GM12874 (cell line): Measurements from ENCODE around the gene KRT74.

Source experiments
- CTCF ChIP-seq: IDR thresholded peaks from 2 replicates; pipeline ENCODE4 v1.5.1; 2011; ENCODE audit warnings: low read depth, mild to moderate bottlenecking, control low read depth, low read length, moderate library complexity; ENCODE audit not compliant: insufficient read depth

The KRT74 gene

GRCh38 chr12:52601671-52602070 lies 28.0 kb upstream of the KRT74 start:
- TF ChIP-seq CTCF = no peak

- TF ChIP-seq CTCF = no peak
Measured at GRCh38 chr12:52600941-52601481, 27.4 kb upstream of the KRT74 start, which contains the start of gene KRT72. Gene KRT72 (minus strand): TSS chr12:52601463. CDS start chr12:52601452, 11 bp downstream.

GRCh38 chr12:52600475-52600874 lies 26.8 kb upstream of the KRT74 start:
- no peak for TF ChIP-seq CTCF

GRCh38 chr12:52600071-52600470 lies 26.4 kb upstream of the KRT74 start:
- TF ChIP-seq CTCF = no peak

- no peak for TF ChIP-seq CTCF
Measured at GRCh38 chr12:52598966-52599365, 25.3 kb upstream of the KRT74 start.

- no peak for TF ChIP-seq CTCF
Measured at GRCh38 chr12:52591521-52591920, 17.9 kb upstream of the KRT74 start.

GRCh38 chr12:52590021-52590420 lies 16.4 kb upstream of the KRT74 start:
- no peak for TF ChIP-seq CTCF
